K562 (cell line): ENCODE measurements around the gene SGMS1. TPM values are rescaled to one million over a fixed set of nuclear protein-coding genes. Genes with fewer than 3 reads are reported as not detected.

ENCODE experiments used
- ATAC-seq: fragments of 200-7000 bp; cut with Tn5 transposase; 3 replicates; pipeline ENCODE4 v1.9.1; 2020; ENCODE audit warnings: moderate library complexity
- BruUV-seq: library from RNA; stranded (reverse); fragments of 400-500 nt; replicated peaks from 2 replicates; lab custom pipeline; 2021; lab: Mats Ljungman, UMichigan
- CTCF ChIA-PET: fragments of 300-600 bp; formaldehyde crosslinking; extraction: SDS; loops from one replicate; lab custom pipeline; 2021; ENCODE audit warnings: low intra/inter-chr PET ratio; lab: Yijun Ruan, JAX
- POLR2A ChIA-PET: fragments of 300-600, 350-650 bp; sonication (Branson Sonifier 250); formaldehyde crosslinking; extraction: SDS; loops from one replicate; lab custom pipeline; 2021; ENCODE audit warnings: antibody characterized with exemption, inconsistent platforms; lab: Yijun Ruan, JAX
- DNase-seq, 4 experiments: peaks; one replicate each; pipeline versions ENCODE4 v3.0.0 to v3.0.0-alpha.2; 2011 to 2018; ENCODE audit warnings: low spot score in 3 of 4, mixed read lengths in 3 of 4; ENCODE audit errors: extremely low read depth in 1 of 4
- FAIRE-seq: peaks from 2 replicates; lab custom pipeline; 2011; peaks lifted over from hg19 to GRCh38; lab: Jason Lieb, UNC
- H2AFZ ChIP-seq: 2 replicates; pipeline ENCODE4 v1.6.0; 2011; ENCODE audit warnings: low read depth, low read length, control low read depth, inconsistent platforms
- H3K27ac ChIP-seq: fragments of 200-600 bp; 3 replicates; pipeline ENCODE4 v1.8.0; 2011; ENCODE audit warnings: low read depth, mild to moderate bottlenecking, control low read depth, inconsistent platforms, low read length, moderate library complexity, mixed read lengths; ENCODE audit errors: extremely low read depth
- H3K27me3 ChIP-seq, 2 experiments: fragments of 300-600 bp in 1 of 2; 2 replicates in 1 of 2; 3 replicates in 1 of 2; pipeline versions ENCODE4 v1.6.0 to v1.8.0; 2011; ENCODE audit warnings: inconsistent platforms in 2 of 2, low read length in 2 of 2, mild to moderate bottlenecking in 1 of 2, mixed read lengths in 1 of 2, moderate library complexity in 1 of 2; ENCODE audit not compliant: control insufficient read depth in 2 of 2, insufficient read depth in 2 of 2
- H3K36me3 ChIP-seq: fragments of 300-600 bp; 3 replicates; pipeline ENCODE4 v1.8.0; 2011; ENCODE audit warnings: mild to moderate bottlenecking, low read length, inconsistent platforms; ENCODE audit not compliant: control insufficient read depth, insufficient read depth
- H3K4me1 ChIP-seq, 2 experiments: fragments of 200-600 bp in 1 of 2; replicated peaks in 1 of 2; 2 replicates in 1 of 2; 3 replicates in 1 of 2; pipeline versions ENCODE4 v1.5.1 to v1.8.0; 2011; ENCODE audit warnings: inconsistent platforms in 2 of 2, low read length in 2 of 2, mild to moderate bottlenecking in 1 of 2, mixed read lengths in 1 of 2, moderate library complexity in 1 of 2; ENCODE audit not compliant: control insufficient read depth in 2 of 2, insufficient read depth in 2 of 2
- H3K4me2 ChIP-seq: 2 replicates; pipeline ENCODE4 v1.6.1; 2011; ENCODE audit warnings: low read length, control low read depth, inconsistent platforms, mixed read lengths; ENCODE audit not compliant: insufficient read depth
- H3K4me3 ChIP-seq: fragments of 200-600 bp; sonication (generic), shearing (Covaris generic); 2 replicates; pipeline ENCODE4 v1.5.1; 2016; ENCODE audit warnings: control low read depth, inconsistent platforms
- H3K79me2 ChIP-seq: fragments of 200-600 bp; 3 replicates; pipeline ENCODE4 v1.8.0; 2011; ENCODE audit warnings: low read length, inconsistent platforms; ENCODE audit not compliant: control insufficient read depth, insufficient read depth
- H3K9ac ChIP-seq, 2 experiments: 2 replicates each; pipeline versions ENCODE4 v1.6.0 to v1.6.1; 2011; ENCODE audit warnings: low read depth in 2 of 2, low read length in 2 of 2, control low read depth in 1 of 2, inconsistent platforms in 1 of 2, mild to moderate bottlenecking in 1 of 2, mixed read lengths in 1 of 2; ENCODE audit not compliant: insufficient read depth in 1 of 2
- H3K9me1 ChIP-seq: one replicate; pipeline ENCODE4 v1.6.0; 2011; ENCODE audit warnings: inconsistent platforms, mild to moderate bottlenecking, low read length, moderate library complexity; ENCODE audit not compliant: control insufficient read depth, insufficient read depth
- H3K9me3 ChIP-seq: replicated peaks from 2 replicates; pipeline ENCODE4 v1.5.1; 2011; ENCODE audit warnings: low read depth, low read length, inconsistent platforms; ENCODE audit not compliant: control insufficient read depth, insufficient read depth
- H4K20me1 ChIP-seq: replicated peaks from 2 replicates; pipeline ENCODE4 v1.6.1; 2011; ENCODE audit warnings: low read length, inconsistent platforms, mixed read lengths; ENCODE audit not compliant: control insufficient read depth, insufficient read depth
- ELF4 ChIP-seq: fragments of 450-650 bp; formaldehyde crosslinking; IDR thresholded peaks from 2 replicates; pipeline ENCODE4 v1.4.0; 2022; ENCODE audit warnings: missing genetic modification characterization
- ILF3 ChIP-seq: fragments of 450-650 bp; IDR thresholded peaks from 2 replicates; pipeline ENCODE4 v1.6.1; 2018; ENCODE audit warnings: antibody characterized with exemption, mild to moderate bottlenecking, moderate library complexity, borderline replicate concordance
- MAFF ChIP-seq: IDR thresholded peaks from 2 replicates; pipeline ENCODE4 v1.6.1; 2012; ENCODE audit warnings: low read length, improper control_type of control experiment
- NR4A1 ChIP-seq, 2 experiments: fragments of 250-450 bp in 1 of 2; fragments of 450-650 bp in 1 of 2; sonication (Bioruptor Pico) in 1 of 2; IDR thresholded peaks; 2 replicates each; pipeline versions ENCODE4 v1.4.0 to v1.6.1; 2016 to 2020; ENCODE audit warnings: mild to moderate bottlenecking in 2 of 2, missing compliant biosample characterization in 1 of 2, missing genetic modification characterization in 1 of 2, moderate library complexity in 1 of 2
- POLR2H ChIP-seq: IDR thresholded peaks from 2 replicates; pipeline ENCODE4 v1.6.1; 2016; ENCODE audit warnings: missing genetic modification characterization, low read depth, mild to moderate bottlenecking, control low read depth, missing compliant biosample characterization, moderate library complexity
- TOE1 ChIP-seq, 2 experiments: fragments of 450-650 bp in 1 of 2; sonication (generic) in 1 of 2; formaldehyde crosslinking in 1 of 2; IDR thresholded peaks; 2 replicates each; pipeline versions ENCODE4 v1.7.1 to v1.8.0; 2016 to 2022; ENCODE audit warnings: borderline replicate concordance in 2 of 2, mild to moderate bottlenecking in 2 of 2, antibody characterized with exemption in 1 of 2, inconsistent platforms in 1 of 2, low read depth in 1 of 2, missing genetic modification reagents in 1 of 2, moderate library complexity in 1 of 2
- ZBTB17 ChIP-seq: fragments of 450-650 bp; formaldehyde crosslinking; IDR thresholded peaks from 2 replicates; pipeline ENCODE4 v1.4.0; 2020; ENCODE audit warnings: mild to moderate bottlenecking
- ZNF274 ChIP-seq: IDR thresholded peaks from 2 replicates; pipeline ENCODE4 v1.6.1; 2011; ENCODE audit warnings: low read depth, mild to moderate bottlenecking, low read length, moderate library complexity, borderline replicate concordance
- ZNF696 ChIP-seq: fragments of 250-450 bp; sonication (Bioruptor Pico); conservative IDR thresholded peaks from 2 replicates; pipeline ENCODE4 v1.4.0; 2020; ENCODE audit warnings: mild to moderate bottlenecking, moderate library complexity
- WGBS: fragments of 100-300 bp; shearing (Covaris generic); methylation state at CpG from one replicate; pipeline ENCODE4 v1.1.6; 2016; ENCODE audit warnings: low coverage, mixed read lengths; ENCODE audit not compliant: insufficient coverage; ENCODE audit errors: missing lambda C conversion rate; 5-methylcytosine and 5-hydroxymethylcytosine counted together
- in situ Hi-C: fragments of 300-500 bp; cut with MboI; formaldehyde crosslinking; loops from 4 replicates; pipeline ENCODE4 v1.15.0; 2018; ENCODE audit warnings: inconsistent platforms, mixed read lengths
- intact Hi-C: fragments of 100-400 bp; cut with micrococcal nuclease; formaldehyde crosslinking; loops from 2 replicates; pipeline ENCODE4 v1.14.2; 2022
- polyA plus RNA-seq, 8 experiments: library from polyadenylated mRNA; depleted of rRNA in 4 of 8; stranded (reverse) in 5 of 8; unstranded in 3 of 8; fragments of >200 nt; fragmentation: Nextera tagmentation in 2 of 8; fragmentation: Illumina TruSeq in 1 of 8; extraction: Ambion mirVana in 2 of 8; extraction: Trizol in 1 of 8; gene quantifications; 2 replicates each; pipeline versions ENCODE4 v1.2.1 to v1.2.3, GENCODE V29; 2011 to 2014; ENCODE audit warnings: inconsistent platforms in 1 of 8, missing spikeins in 1 of 8
- total RNA-seq, 7 experiments: library from RNA; depleted of rRNA in 6 of 7; stranded (reverse); fragments of >200 nt in 6 of 7; fragmentation: Illumina TruSeq in 2 of 7; extraction: Trizol in 2 of 7; gene quantifications; 2 replicates each; pipeline versions ENCODE4 v1.2.1 to v1.2.3, GENCODE V29; 2011 to 2021; ENCODE audit warnings: low replicate concordance in 1 of 7
- TF ChIP-seq, protein P1 (sequence below): fragments of 450-650 bp; formaldehyde crosslinking; IDR thresholded peaks from 2 replicates; pipeline ENCODE4 v1.4.0; 2022; ENCODE audit warnings: missing genetic modification characterization
- TF ChIP-seq, protein P2 (sequence below): fragments of 450-650 bp; formaldehyde crosslinking; IDR thresholded peaks from 2 replicates; pipeline ENCODE4 v1.4.0; 2022; ENCODE audit warnings: missing genetic modification characterization
- TF ChIP-seq, protein P3 (sequence below): fragments of 450-650 bp; formaldehyde crosslinking; IDR thresholded peaks from 2 replicates; pipeline ENCODE4 v1.4.0; 2020; ENCODE audit warnings: mild to moderate bottlenecking, moderate library complexity
- TF ChIP-seq, protein P4 (sequence below): fragments of 450-650 bp; formaldehyde crosslinking; IDR thresholded peaks from 2 replicates; pipeline ENCODE4 v1.4.0; 2022; ENCODE audit warnings: mild to moderate bottlenecking, moderate library complexity

SGMS1 gene
- total and polyA plus RNA-seq, 9 of the 15 experiments (the other 6 are each of a cell fraction or from before 2014, with no cell fraction given) = 22.6 to 232 (median 82.2) TPM

DNA sequence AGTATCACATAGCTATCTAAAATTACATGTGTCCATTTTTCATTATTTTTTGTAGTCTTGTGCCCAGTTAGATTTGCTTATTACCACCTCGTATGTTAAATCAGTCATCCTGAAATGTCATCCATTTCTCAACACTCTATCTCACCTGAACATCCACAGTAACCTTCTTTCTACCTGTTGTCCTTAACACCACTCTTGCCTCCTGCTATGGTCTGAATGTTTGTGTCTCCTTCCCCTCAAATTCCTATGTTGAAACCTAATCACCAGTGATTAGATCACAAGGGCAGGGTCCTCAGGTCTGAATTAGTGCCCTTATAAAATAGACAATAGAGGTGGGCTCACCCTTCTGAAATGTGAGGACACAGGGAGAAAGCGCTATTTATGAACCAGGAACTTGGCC is 292.3 kb downstream of the SGMS1 start:
- peak overlapping the region; percentile 97 for H3K27ac ChIP-seq
- H3K9me3 ChIP-seq = no peaks in the 10 kb centered on the region
- ChIA-PET CTCF (no interaction called here), POLR2A (interaction anchor here (0.6 to 2.8 kb wide), 8 partner anchors 10 to 288 kb away, joined by 3 to 14 read pairs (median 5); no protein-coding TSS in a partner anchor)
- DNase-seq (no peak), ATAC-seq (no peak; the same call in 2 of the 3 replicates), FAIRE-seq (no peak)
- H3K4me3 ChIP-seq = no peak overlapping the region
- WGBS = 30% methylated on average over 2 of the region's 2 CpGs
- H3K36me3 ChIP-seq = peaks cover 60% of the 10 kb centered on the region
- in situ Hi-C loops = no loop called here
- intact Hi-C loops = no loop called here
- H3K4me2 ChIP-seq = peak overlapping the region; percentile 51
- H3K4me1 ChIP-seq = peaks cover 22 to 78% of the 10 kb centered on the region in 2 experiments
- BruUV-seq = no TSS peak
- no peaks in the 10 kb centered on the region for H3K9me1 ChIP-seq
- H3K9ac ChIP-seq = peak overlapping the region; percentile 13 to 52; a peak in 3 of 4 replicates
- H4K20me1 ChIP-seq = no peaks in the 10 kb centered on the region
- no peaks in the 10 kb centered on the region for H3K27me3 ChIP-seq
- H3K79me2 ChIP-seq = peaks cover 92% of the 10 kb centered on the region
- H2AFZ ChIP-seq = peak overlapping the region; percentile 19; the same call in 1 of the 2 replicates
- TF ChIP-seq MAFF (peak; percentile 15; the same call in 1 of the 2 replicates), TOE1 (IDR thresholded peaks at IDR 0.05; ENCODE audit: borderline replicate concordance) (no peak), TOE1 (CRISPR knock-in tag; IDR thresholded peaks at IDR 0.05; ENCODE audit: borderline replicate concordance, low read depth) (0 out of 2 replicates have a peak, but pooled peaks have one; percentile 39), ZNF274 (no peak), POLR2H (tag) (0 out of 2 replicates have a peak, but pooled peaks have one; percentile 29), ELF4 (CRISPR knock-in tag) (0 out of 2 replicates have a peak, but pooled peaks have one; percentile 49), NR4A1 (CRISPR knock-in tag; IDR thresholded peaks at IDR 0.05) (no peak), NR4A1 (tag; IDR thresholded peaks at IDR 0.05) (0 out of 2 replicates have a peak, but pooled peaks have one; percentile 20), ZNF696 (CRISPR knock-in tag) (0 out of 2 replicates have a peak, but pooled peaks have one; percentile 33), ILF3 (no peak), ZBTB17 (0 out of 2 replicates have a peak, but pooled peaks have one; percentile 21)
- TF ChIP-seq, protein P1, sequence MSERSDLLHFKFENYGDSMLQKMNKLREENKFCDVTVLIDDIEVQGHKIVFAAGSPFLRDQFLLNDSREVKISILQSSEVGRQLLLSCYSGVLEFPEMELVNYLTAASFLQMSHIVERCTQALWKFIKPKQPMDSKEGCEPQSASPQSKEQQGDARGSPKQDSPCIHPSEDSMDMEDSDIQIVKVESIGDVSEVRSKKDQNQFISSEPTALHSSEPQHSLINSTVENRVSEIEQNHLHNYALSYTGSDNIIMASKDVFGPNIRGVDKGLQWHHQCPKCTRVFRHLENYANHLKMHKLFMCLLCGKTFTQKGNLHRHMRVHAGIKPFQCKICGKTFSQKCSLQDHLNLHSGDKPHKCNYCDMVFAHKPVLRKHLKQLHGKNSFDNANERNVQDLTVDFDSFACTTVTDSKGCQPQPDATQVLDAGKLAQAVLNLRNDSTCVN (CRISPR knock-in tag) = peak; percentile 71; the same call in 1 of the 2 replicates
- TF ChIP-seq, protein P2, sequence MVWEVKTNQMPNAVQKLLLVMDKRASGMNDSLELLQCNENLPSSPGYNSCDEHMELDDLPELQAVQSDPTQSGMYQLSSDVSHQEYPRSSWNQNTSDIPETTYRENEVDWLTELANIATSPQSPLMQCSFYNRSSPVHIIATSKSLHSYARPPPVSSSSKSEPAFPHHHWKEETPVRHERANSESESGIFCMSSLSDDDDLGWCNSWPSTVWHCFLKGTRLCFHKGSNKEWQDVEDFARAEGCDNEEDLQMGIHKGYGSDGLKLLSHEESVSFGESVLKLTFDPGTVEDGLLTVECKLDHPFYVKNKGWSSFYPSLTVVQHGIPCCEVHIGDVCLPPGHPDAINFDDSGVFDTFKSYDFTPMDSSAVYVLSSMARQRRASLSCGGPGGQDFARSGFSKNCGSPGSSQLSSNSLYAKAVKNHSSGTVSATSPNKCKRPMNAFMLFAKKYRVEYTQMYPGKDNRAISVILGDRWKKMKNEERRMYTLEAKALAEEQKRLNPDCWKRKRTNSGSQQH (CRISPR knock-in tag) = peak; percentile 69; the same call in 1 of the 2 replicates
- TF ChIP-seq, protein P3, sequence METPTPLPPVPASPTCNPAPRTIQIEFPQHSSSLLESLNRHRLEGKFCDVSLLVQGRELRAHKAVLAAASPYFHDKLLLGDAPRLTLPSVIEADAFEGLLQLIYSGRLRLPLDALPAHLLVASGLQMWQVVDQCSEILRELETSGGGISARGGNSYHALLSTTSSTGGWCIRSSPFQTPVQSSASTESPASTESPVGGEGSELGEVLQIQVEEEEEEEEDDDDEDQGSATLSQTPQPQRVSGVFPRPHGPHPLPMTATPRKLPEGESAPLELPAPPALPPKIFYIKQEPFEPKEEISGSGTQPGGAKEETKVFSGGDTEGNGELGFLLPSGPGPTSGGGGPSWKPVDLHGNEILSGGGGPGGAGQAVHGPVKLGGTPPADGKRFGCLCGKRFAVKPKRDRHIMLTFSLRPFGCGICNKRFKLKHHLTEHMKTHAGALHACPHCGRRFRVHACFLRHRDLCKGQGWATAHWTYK (CRISPR knock-in tag) = peak; percentile 39; the same call in 1 of the 2 replicates
- TF ChIP-seq, protein P4, sequence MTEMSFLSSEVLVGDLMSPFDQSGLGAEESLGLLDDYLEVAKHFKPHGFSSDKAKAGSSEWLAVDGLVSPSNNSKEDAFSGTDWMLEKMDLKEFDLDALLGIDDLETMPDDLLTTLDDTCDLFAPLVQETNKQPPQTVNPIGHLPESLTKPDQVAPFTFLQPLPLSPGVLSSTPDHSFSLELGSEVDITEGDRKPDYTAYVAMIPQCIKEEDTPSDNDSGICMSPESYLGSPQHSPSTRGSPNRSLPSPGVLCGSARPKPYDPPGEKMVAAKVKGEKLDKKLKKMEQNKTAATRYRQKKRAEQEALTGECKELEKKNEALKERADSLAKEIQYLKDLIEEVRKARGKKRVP = 0 out of 2 replicates have a peak, but pooled peaks have one; percentile 24
